ENCODE data around the gene PEAK1. TPM values are rescaled to one million over a fixed set of nuclear protein-coding genes. Genes with fewer than 3 reads are reported as not detected.

PEAK1 gene
- total and polyA plus RNA-seq, 9 of the 15 experiments (the other 6 are each of a cell fraction or from before 2014, with no cell fraction given) = 0.99 to 22.4 (median 10.8) TPM

- intact Hi-C loops (cut with micrococcal nuclease) = no loop called here
- ChIA-PET POLR2A (no interaction called here), CTCF (ENCODE audit: low intra/inter-chr PET ratio) (no interaction called here)
- no peaks in the 10 kb centered on the region for H3K27me3 ChIP-seq (ENCODE audit: control insufficient read depth in 2 of 2, insufficient read depth in 2 of 2, low read length in 2 of 2)
- H3K79me2 ChIP-seq (ENCODE audit: control insufficient read depth, insufficient read depth, low read length) = no peaks in the 10 kb centered on the region
- H3K36me3 ChIP-seq (ENCODE audit: control insufficient read depth, insufficient read depth, low read length) = 0 out of 3 replicates have a peak, but pooled peaks cover 3% of the 10 kb centered on the region
- in situ Hi-C loops (cut with MboI) = no loop called here
- no peak overlapping the region for H2AFZ ChIP-seq (ENCODE audit: low read depth, low read length)
- no peak for TF ChIP-seq TFAP4 (CRISPR knock-in tag; IDR thresholded peaks at IDR 0.05; ENCODE audit: borderline replicate concordance)
- TF ChIP-seq XRCC3 (IDR thresholded peaks at IDR 0.05) = no peak
- no peak for TF ChIP-seq FOXJ2 (tag; IDR thresholded peaks at IDR 0.05)
- no peak for TF ChIP-seq ZBTB2 (IDR thresholded peaks at IDR 0.05)
- no peak for TF ChIP-seq COPS2 (conservative IDR thresholded peaks at IDR 0.05)
- no peak for TF ChIP-seq CEBPG (CRISPR knock-in tag; IDR thresholded peaks at IDR 0.05)
- TF ChIP-seq CEBPG (tag; conservative IDR thresholded peaks at IDR 0.05 in 1 of 2, IDR thresholded peaks at IDR 0.05 in 1 of 2) = no peak
- no peak for TF ChIP-seq BCL6 (CRISPR knock-in tag; IDR thresholded peaks at IDR 0.05)
- TF ChIP-seq SMARCA5 (IDR thresholded peaks at IDR 0.05) = no peak
- no peak for TF ChIP-seq ARID2 (IDR thresholded peaks at IDR 0.05)
- no peak for TF ChIP-seq HOXB6 (CRISPR knock-in tag; IDR thresholded peaks at IDR 0.05; ENCODE audit: borderline replicate concordance)
- no peak for TF ChIP-seq POLR2G (IDR thresholded peaks at IDR 0.05; ENCODE audit: low read depth, low read length)
- TF ChIP-seq ZNF197 (CRISPR knock-in tag; IDR thresholded peaks at IDR 0.05; ENCODE audit: low read depth) = no peak
- no peak for TF ChIP-seq DPF2 (IDR thresholded peaks at IDR 0.05)
- H3K9me1 ChIP-seq (ENCODE audit: control insufficient read depth, insufficient read depth, low read length) = no peaks in the 10 kb centered on the region
- H3K9ac ChIP-seq (ENCODE audit: insufficient read depth in 1 of 2, low read depth in 2 of 2, low read length in 2 of 2) = no peak overlapping the region
- DNase-seq (ENCODE audit: extremely low read depth in 1 of 4, low spot score in 3 of 4) (no peak), FAIRE-seq (no peak), ATAC-seq (no peak)
- BruUV-seq (replicated peaks) = no TSS peak
- H3K4me3 ChIP-seq = no peak overlapping the region
- 92% methylated on average over 3 of the region's 3 CpGs for WGBS (ENCODE audit: insufficient coverage, low coverage, missing lambda C conversion rate)
- no peaks in the 10 kb centered on the region for H4K20me1 ChIP-seq (replicated peaks; ENCODE audit: control insufficient read depth, insufficient read depth, low read length)
- H3K4me1 ChIP-seq (replicated peaks in 1 of 2; ENCODE audit: control insufficient read depth in 2 of 2, insufficient read depth in 2 of 2, low read length in 2 of 2) = peaks cover 3 to 5% of the 10 kb centered on the region in 2 experiments; a peak in 4 of 5 replicates
- H3K27ac ChIP-seq (ENCODE audit: extremely low read depth, low read depth, low read length) = no peak overlapping the region
- no peaks in the 10 kb centered on the region for H3K9me3 ChIP-seq (replicated peaks; ENCODE audit: control insufficient read depth, insufficient read depth, low read depth, low read length)
- no peak overlapping the region for H3K4me2 ChIP-seq (ENCODE audit: insufficient read depth, low read length)
Measured at GRCh38 chr15:77340245-77340644, 79.7 kb downstream of the PEAK1 start.

Measured in K562 (cell line).